Panc1 (cell line): Measurements from ENCODE around the gene G6PC3. TPM values are rescaled to one million over a fixed set of nuclear protein-coding genes. Genes with fewer than 3 reads are reported as not detected.

ENCODE experiments used
- ATAC-seq: fragments of 200-7000 bp; cut with Tn5 transposase; 2 replicates; pipeline ENCODE4 v1.9.1; 2020; ENCODE audit warnings: mild to moderate bottlenecking, moderate library complexity
- BruUV-seq: library from RNA; stranded (reverse); fragments of 400-500 nt; replicated peaks from 2 replicates; lab custom pipeline; 2021; lab: Mats Ljungman, UMichigan
- CTCF ChIA-PET: fragments of 300-600 bp; sonication (Branson Sonifier 250); formaldehyde crosslinking; loops from one replicate; lab custom pipeline; 2022; ENCODE audit warnings: antibody characterized with exemption; lab: Charles Lee
- POLR2A ChIA-PET: fragments of 300-600 bp; sonication (Branson Sonifier 250); formaldehyde crosslinking; loops from one replicate; lab custom pipeline; 2022; ENCODE audit warnings: antibody characterized with exemption; lab: Charles Lee
- DNase-seq: peaks from one replicate; pipeline ENCODE4 v3.0.0-alpha.2; 2010; ENCODE audit warnings: low read depth, low spot score
- H3K27ac ChIP-seq: 2 replicates; pipeline ENCODE4 v1.5.1; 2011; ENCODE audit warnings: mild to moderate bottlenecking, low read length, inconsistent platforms
- H3K27me3 ChIP-seq: fragments of 200-500 bp; sonication (Bioruptor generic); 2 replicates; pipeline ENCODE4 v1.6.0; 2014; ENCODE audit warnings: low read length, inconsistent platforms; ENCODE audit not compliant: control insufficient read depth, insufficient read depth
- H3K36me3 ChIP-seq: fragments of 200-500 bp; sonication (Bioruptor generic); 2 replicates; pipeline ENCODE4 v1.5.1; 2014; ENCODE audit warnings: inconsistent platforms, mild to moderate bottlenecking, low read length, moderate library complexity; ENCODE audit not compliant: control insufficient read depth, insufficient read depth
- H3K4me1 ChIP-seq: 2 replicates; pipeline ENCODE4 v1.5.1; 2011; ENCODE audit warnings: inconsistent platforms, mild to moderate bottlenecking, low read length, moderate library complexity; ENCODE audit not compliant: control insufficient read depth, insufficient read depth
- H3K4me3 ChIP-seq, 2 experiments: 2 replicates each; pipeline ENCODE4 v1.5.1; 2011 to 2012; ENCODE audit warnings: low read depth in 2 of 2, low read length in 2 of 2, mild to moderate bottlenecking in 2 of 2, inconsistent platforms in 1 of 2, moderate library complexity in 1 of 2
- H3K9me3 ChIP-seq: fragments of 200-500 bp; sonication (Bioruptor generic); 2 replicates; pipeline ENCODE4 v1.5.1; 2014; ENCODE audit warnings: low read depth, mild to moderate bottlenecking, inconsistent platforms, low read length, moderate library complexity; ENCODE audit not compliant: control insufficient read depth, insufficient read depth
- POLR2AphosphoS5 ChIP-seq: IDR thresholded peaks from 2 replicates; pipeline ENCODE4 v1.6.1; 2012; ENCODE audit warnings: mild to moderate bottlenecking, low read depth, low read length, moderate library complexity
- SIN3A ChIP-seq: IDR thresholded peaks from 2 replicates; pipeline ENCODE4 v1.6.1; 2012; ENCODE audit warnings: low read depth, mild to moderate bottlenecking, low read length, moderate library complexity, borderline replicate concordance; ENCODE audit not compliant: insufficient read depth
- TCF7L2 ChIP-seq: IDR thresholded peaks from 2 replicates; pipeline ENCODE4 v1.6.1; 2011; ENCODE audit warnings: mild to moderate bottlenecking, low read depth, low read length, inconsistent platforms
- in situ Hi-C: cut with HindIII; loops from 2 replicates; pipeline ENCODE4 v1.10.0; 2016; ENCODE audit warnings: low sequenced_read_pairs, low pct_unique_long_range_greater_than_20kb
- intact Hi-C: fragments of 100-400 bp; cut with micrococcal nuclease; formaldehyde crosslinking; loops from one replicate; pipeline ENCODE4 v1.10.0; 2022; ENCODE audit not compliant: unreplicated experiment
- total RNA-seq: library from RNA; stranded (reverse); gene quantifications from one replicate; pipeline ENCODE4 v1.2.1, GENCODE V29; 2021; ENCODE audit not compliant: unreplicated experiment
- TF ChIP-seq, protein P1 (sequence below): fragments of 450-650 bp; IDR thresholded peaks from 2 replicates; pipeline ENCODE4 v1.5.1; 2017; ENCODE audit warnings: mild to moderate bottlenecking
- TF ChIP-seq, protein P2 (sequence below), 2 experiments: IDR thresholded peaks; 2 replicates each; pipeline ENCODE4 v1.6.1; 2011 to 2012; ENCODE audit warnings: low read depth in 2 of 2, control low read depth in 1 of 2, low read length in 1 of 2, mild to moderate bottlenecking in 1 of 2, moderate library complexity in 1 of 2; ENCODE audit not compliant: insufficient read depth in 1 of 2

Gene G6PC3
- total RNA-seq, 1 experiment from 2014 or later = 42.7 TPM

DNA sequence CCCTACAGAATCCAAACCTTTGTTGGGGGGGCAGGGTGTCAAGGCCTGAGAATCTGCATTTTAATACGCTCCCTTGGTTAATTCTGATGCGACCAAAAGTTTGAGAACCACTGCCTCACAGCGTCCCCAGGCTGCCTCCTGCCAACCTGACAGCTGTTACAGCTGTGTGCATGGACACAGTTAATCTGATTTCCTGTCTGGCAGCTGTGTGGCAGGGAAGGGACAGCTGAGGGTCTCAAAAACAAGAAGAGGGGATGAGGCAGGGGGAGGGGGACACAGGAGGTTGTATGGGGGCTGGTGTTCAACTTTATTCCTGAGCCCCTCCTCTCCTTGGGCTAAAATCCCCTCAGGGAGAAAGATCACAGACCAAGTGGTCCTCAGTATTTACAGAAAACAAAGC, 35.4 kb downstream of the G6PC3 start:
- intact Hi-C loops = no loop called here
- CTCF ChIA-PET = interaction anchor here (0.6 kb wide), 2 partner anchors 11 to 209 kb away, joined by 3 read pairs; no protein-coding TSS in a partner anchor

DNA sequence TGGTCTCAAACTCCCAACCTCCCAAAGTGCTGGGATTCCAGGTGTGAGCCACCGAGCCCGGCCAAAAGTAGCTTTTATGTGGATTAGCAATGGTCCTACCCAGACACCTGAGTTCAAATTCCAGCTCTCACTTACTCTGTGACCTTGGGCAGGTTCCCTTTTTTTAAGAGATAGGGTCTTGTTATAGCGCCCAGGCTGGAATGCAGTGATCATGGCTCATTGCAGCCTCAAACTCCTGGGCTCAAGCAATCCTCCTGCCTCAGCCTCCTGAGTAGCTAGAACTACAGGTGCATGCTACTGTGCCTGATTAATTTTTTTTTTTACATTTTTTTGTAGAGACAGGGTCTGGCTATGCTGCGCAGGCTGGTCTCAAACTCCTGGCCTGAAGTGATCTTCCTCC, 36.3 kb downstream of the G6PC3 start:
- no peaks in the 10 kb centered on the region for H3K36me3 ChIP-seq
- ATAC-seq (no peak), DNase-seq (no peak)
- H3K27ac ChIP-seq = no peak overlapping the region
- H3K27me3 ChIP-seq = no peaks in the 10 kb centered on the region
- POLR2A ChIA-PET = interaction anchor here (0.7 kb wide), 1 partner anchor 48 kb away, joined by 6 read pairs; no protein-coding TSS in a partner anchor
- intact Hi-C loops (no loop called here), in situ Hi-C loops (no loop called here)
- no peak for TF ChIP-seq SIN3A
- no peak for TF ChIP-seq POLR2AphosphoS5
- no peak for TF ChIP-seq TCF7L2
- TF ChIP-seq, protein P1, sequence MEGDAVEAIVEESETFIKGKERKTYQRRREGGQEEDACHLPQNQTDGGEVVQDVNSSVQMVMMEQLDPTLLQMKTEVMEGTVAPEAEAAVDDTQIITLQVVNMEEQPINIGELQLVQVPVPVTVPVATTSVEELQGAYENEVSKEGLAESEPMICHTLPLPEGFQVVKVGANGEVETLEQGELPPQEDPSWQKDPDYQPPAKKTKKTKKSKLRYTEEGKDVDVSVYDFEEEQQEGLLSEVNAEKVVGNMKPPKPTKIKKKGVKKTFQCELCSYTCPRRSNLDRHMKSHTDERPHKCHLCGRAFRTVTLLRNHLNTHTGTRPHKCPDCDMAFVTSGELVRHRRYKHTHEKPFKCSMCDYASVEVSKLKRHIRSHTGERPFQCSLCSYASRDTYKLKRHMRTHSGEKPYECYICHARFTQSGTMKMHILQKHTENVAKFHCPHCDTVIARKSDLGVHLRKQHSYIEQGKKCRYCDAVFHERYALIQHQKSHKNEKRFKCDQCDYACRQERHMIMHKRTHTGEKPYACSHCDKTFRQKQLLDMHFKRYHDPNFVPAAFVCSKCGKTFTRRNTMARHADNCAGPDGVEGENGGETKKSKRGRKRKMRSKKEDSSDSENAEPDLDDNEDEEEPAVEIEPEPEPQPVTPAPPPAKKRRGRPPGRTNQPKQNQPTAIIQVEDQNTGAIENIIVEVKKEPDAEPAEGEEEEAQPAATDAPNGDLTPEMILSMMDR = no peak
- TF ChIP-seq, protein P2, sequence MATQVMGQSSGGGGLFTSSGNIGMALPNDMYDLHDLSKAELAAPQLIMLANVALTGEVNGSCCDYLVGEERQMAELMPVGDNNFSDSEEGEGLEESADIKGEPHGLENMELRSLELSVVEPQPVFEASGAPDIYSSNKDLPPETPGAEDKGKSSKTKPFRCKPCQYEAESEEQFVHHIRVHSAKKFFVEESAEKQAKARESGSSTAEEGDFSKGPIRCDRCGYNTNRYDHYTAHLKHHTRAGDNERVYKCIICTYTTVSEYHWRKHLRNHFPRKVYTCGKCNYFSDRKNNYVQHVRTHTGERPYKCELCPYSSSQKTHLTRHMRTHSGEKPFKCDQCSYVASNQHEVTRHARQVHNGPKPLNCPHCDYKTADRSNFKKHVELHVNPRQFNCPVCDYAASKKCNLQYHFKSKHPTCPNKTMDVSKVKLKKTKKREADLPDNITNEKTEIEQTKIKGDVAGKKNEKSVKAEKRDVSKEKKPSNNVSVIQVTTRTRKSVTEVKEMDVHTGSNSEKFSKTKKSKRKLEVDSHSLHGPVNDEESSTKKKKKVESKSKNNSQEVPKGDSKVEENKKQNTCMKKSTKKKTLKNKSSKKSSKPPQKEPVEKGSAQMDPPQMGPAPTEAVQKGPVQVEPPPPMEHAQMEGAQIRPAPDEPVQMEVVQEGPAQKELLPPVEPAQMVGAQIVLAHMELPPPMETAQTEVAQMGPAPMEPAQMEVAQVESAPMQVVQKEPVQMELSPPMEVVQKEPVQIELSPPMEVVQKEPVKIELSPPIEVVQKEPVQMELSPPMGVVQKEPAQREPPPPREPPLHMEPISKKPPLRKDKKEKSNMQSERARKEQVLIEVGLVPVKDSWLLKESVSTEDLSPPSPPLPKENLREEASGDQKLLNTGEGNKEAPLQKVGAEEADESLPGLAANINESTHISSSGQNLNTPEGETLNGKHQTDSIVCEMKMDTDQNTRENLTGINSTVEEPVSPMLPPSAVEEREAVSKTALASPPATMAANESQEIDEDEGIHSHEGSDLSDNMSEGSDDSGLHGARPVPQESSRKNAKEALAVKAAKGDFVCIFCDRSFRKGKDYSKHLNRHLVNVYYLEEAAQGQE (IDR thresholded peaks at IDR 0.05; ENCODE audit: insufficient read depth in 1 of 2, low read depth in 2 of 2, low read length in 1 of 2) = no peak
- CTCF ChIA-PET = no interaction called here
- no TSS peak for BruUV-seq
- no peaks in the 10 kb centered on the region for H3K9me3 ChIP-seq
- H3K4me3 ChIP-seq = no peak overlapping the region
- peaks cover 27% of the 10 kb centered on the region for H3K4me1 ChIP-seq

More for the DNA sequence above, 35.4 kb downstream of the G6PC3 start:
- Histone ChIP-seq H3K4me3 (no peak overlapping the region), H3K9me3 (no peaks in the 10 kb centered on the region), H3K27ac (no peak overlapping the region), H3K27me3 (no peaks in the 10 kb centered on the region), H3K36me3 (no peaks in the 10 kb centered on the region), H3K4me1 (peaks cover 18% of the 10 kb centered on the region)
- no TSS peak for BruUV-seq
- DNase-seq = no peak
- POLR2A ChIA-PET = interaction anchor here (0.6 kb wide), 1 partner anchor 143 kb away, joined by 8 read pairs; no protein-coding TSS in a partner anchor
- ATAC-seq = no peak
- in situ Hi-C loops = no loop called here
- TF ChIP-seq SIN3A (no peak), TCF7L2 (no peak), POLR2AphosphoS5 (no peak)
- TF ChIP-seq, protein P2 (IDR thresholded peaks at IDR 0.05; ENCODE audit: insufficient read depth in 1 of 2, low read depth in 2 of 2, low read length in 1 of 2) = no peak
- TF ChIP-seq, protein P1 = no peak
